ENCODE measurements around the gene TNRC6C. TPM values are rescaled to one million over a fixed set of nuclear protein-coding genes. Genes with fewer than 3 reads are reported as not detected.

TNRC6C gene
- total RNA-seq, 1 donor from 2014 or later: 13.1 TPM

DNA sequence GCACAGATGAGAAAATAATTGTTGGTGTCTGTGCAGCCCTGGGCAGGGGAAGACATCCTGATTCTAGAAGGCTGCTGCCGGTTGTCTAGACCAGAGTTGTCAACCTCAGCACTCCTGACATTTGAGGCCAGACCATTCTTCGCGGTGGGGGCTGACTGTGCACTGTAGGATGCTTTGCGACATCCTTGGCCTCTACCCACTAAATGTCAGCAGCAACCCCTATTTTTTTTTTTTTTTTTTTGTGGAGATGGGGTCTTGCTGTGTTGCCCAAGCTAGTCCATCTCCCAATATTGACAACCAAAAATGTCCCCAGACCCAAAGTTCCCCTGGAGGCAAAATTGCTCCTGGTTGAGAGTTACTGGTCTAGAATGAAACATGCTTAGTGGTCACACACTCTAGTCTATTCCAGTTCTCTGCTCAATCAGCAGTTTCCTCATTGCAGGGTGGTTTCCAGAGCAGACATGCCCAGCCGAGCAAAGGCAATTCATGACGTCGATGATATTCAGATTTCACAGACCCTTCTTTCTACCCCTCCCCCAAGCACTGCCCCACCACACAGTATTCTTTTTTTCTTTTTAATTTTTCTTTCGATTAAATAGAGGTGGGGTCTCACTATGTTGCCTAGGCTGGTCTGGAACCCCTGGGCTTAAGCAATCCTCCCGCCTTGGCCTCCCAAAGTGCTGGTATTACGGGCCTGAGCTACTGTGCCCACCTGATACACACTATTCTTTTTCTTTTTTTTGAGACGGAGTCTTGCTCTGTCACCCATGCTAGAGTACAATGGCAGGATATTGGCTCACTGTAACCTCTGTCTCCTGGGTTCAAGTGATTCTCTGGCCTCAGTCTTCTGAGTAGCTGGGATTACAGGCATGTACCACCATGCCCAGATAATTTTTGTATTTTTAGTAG, 196.7 kb downstream of the TNRC6C start:
- Mint-ChIP-seq H3K9me3 (ENCODE audit: unreplicated experiment) (no peaks in the 10 kb centered on the region), H3K4me3 (ENCODE audit: unreplicated experiment) (no peak overlapping the region), H3K27ac (ENCODE audit: unreplicated experiment) (peak overlapping the region; percentile 74), H3K36me3 (ENCODE audit: low read depth, unreplicated experiment) (peaks cover 3% of the 10 kb centered on the region), H3K27me3 (ENCODE audit: unreplicated experiment) (peaks cover 8% of the 10 kb centered on the region), H3K4me1 (ENCODE audit: unreplicated experiment) (peaks cover 20% of the 10 kb centered on the region)
- TF ChIP-seq, protein P1, sequence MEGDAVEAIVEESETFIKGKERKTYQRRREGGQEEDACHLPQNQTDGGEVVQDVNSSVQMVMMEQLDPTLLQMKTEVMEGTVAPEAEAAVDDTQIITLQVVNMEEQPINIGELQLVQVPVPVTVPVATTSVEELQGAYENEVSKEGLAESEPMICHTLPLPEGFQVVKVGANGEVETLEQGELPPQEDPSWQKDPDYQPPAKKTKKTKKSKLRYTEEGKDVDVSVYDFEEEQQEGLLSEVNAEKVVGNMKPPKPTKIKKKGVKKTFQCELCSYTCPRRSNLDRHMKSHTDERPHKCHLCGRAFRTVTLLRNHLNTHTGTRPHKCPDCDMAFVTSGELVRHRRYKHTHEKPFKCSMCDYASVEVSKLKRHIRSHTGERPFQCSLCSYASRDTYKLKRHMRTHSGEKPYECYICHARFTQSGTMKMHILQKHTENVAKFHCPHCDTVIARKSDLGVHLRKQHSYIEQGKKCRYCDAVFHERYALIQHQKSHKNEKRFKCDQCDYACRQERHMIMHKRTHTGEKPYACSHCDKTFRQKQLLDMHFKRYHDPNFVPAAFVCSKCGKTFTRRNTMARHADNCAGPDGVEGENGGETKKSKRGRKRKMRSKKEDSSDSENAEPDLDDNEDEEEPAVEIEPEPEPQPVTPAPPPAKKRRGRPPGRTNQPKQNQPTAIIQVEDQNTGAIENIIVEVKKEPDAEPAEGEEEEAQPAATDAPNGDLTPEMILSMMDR (IDR thresholded peaks at IDR 0.05; ENCODE audit: unreplicated experiment): no peak
- DNase-seq (ENCODE audit: low spot score): no peak

Other genes with a start within 250 kb of the TNRC6C start
- gene TMC6, start 170.1 kb downstream of the TNRC6C start, total RNA-seq (ENCODE audit: unreplicated experiment): 292 TPM
- gene TMC8, start 172.1 kb downstream of the TNRC6C start, total RNA-seq (ENCODE audit: unreplicated experiment): 55.8 TPM
- not detected for gene C17orf99, start 187.7 kb downstream of the TNRC6C start, total RNA-seq (ENCODE audit: unreplicated experiment)
- gene SYNGR2, start 209.9 kb downstream of the TNRC6C start, total RNA-seq (ENCODE audit: unreplicated experiment): 72.6 TPM
- 23.8 TPM for gene TK1, start 228.3 kb downstream of the TNRC6C start, total RNA-seq (ENCODE audit: unreplicated experiment)
- gene AFMID, start 228.7 kb downstream of the TNRC6C start, total RNA-seq (ENCODE audit: unreplicated experiment): 135 TPM